HG02852 (cell line): Measurements from ENCODE around the gene PGGHG.
"Not testable (repeated sequence)": the region's sequence is repeated elsewhere in the genome, so short reads cannot be mapped to it uniquely, and the experiment has no call there.

Source experiments
- ATAC-seq: cut with Tn5 transposase; IDR thresholded peaks from one replicate; pipeline ENCODE4 v1.9.1; 2021; ENCODE audit warnings: mild to moderate bottlenecking, moderate library complexity; ENCODE audit not compliant: unreplicated experiment

The PGGHG gene

DNA sequence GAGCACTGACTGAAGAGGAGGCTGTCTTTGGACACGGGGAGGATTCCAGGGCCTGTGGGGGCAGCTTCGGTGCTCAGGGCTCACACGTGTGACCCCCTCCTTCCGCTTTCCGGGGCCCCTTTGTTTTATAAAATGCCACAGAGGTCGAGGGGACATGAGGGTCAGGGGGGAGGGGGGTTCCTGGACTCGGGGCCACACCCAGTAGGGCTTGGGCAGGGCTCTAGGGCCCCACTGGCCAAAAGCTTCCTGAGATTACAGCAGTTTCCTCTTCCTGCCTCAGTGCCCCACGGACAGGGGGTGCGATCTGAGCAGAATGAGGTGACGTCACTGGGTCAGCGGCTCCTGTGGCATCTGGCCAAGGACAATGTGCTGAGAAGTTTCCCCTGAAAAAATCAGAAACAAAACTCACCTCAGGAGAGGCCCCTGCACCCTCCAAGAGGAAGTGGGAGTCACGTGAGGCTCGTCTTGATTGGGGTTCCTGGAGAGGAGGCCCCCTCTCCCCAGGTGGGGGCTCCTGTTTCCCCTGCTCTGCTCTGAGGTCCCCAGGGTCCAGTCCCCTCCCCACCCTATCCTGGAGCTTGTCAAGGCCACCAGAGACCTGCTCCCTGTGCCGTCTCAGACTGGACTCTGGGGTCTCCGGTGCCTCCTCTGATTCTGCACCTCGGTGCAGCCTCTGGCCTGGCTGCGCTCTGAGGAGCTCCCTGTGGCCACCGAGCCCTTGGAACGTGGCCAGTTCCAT, 38.1 kb downstream of the PGGHG start:
- peak; percentile 73 for ATAC-seq

DNA sequence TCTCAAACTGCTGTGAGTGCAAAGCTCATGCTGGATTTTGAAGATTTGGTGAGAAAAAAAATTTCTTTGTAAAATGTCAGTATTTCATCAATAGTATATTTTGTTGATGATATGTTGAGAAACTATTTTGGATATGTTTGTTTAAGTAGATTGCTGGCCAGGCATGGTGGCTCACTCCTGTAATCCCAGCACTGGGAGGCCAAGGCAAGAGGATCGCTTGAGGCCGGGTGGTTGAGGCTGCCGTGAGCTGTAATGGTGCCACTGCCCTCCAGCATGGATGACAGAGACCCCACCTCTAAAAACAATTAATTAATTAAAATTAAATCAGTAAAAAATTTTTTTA, 38.6 kb downstream of the PGGHG start:
- ATAC-seq = no peak

DNA sequence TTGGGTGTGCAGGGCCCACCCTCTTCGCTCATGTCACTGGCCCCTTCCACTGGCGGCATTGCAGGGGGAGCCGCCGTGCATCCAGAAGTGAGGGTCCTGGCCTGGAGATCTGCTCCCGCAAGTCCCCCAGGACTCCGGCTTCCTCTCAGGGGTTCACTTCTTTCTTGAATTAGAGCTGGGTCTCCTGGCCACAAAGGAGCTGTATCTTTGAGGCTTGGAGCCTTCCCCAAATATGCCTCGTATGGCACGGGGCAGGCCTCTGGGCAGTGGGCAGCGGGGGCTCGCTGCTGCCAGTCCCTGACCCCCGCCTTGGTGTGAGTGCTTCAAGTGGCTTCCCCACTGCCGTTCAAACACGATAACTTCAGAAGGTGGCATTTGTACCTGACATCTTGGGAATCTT, 39.1 kb downstream of the PGGHG start:
- no peak for ATAC-seq

GRCh38 chr11:328516-329100, 39.7 kb downstream of the PGGHG start:
- ATAC-seq = not testable (repeated sequence)

- ATAC-seq = no peak
Observed at GRCh38 chr11:329886-330253, 40.9 kb downstream of the PGGHG start.

- ATAC-seq = no peak
Observed at GRCh38 chr11:330307-330693, 41.4 kb downstream of the PGGHG start.

- no peak for ATAC-seq
Observed at GRCh38 chr11:330694-331357, 41.9 kb downstream of the PGGHG start.

DNA sequence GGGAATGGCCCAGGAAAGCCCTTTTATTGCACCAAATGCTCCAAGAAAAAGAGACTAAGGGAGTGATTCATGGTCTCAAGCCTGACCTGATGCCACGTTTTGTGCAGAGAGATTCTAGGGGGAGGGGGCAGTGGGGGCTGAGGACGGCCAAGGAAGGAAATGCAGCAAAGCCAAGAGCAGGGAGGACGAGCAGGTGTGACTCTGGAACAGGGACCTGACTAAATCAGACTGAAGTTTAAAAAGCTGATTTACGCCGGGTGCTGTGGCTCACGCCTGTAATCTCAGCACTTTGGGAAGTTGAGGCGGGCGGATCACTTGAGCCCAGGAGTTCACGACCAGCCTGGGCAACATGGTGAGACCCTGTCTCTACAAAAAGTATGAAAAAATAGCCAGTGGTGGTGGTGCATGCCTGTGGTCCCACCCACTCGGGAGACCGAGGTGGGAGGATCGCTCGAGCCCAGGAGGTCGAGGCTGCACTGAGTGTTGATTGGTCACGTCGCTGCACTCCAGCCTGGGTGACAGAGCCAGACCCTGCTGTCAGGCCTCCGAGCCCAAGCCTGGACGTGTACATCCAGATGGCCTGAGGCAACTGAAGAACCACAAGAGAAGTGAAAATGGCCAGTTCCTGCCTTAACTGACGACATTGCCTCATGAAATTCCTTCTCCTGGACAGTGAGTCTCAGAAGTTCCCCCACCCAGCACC, 42.6 kb downstream of the PGGHG start:
- ATAC-seq = no peak

- no peak for ATAC-seq
Observed at GRCh38 chr11:332651-333480, 43.9 kb downstream of the PGGHG start.

DNA sequence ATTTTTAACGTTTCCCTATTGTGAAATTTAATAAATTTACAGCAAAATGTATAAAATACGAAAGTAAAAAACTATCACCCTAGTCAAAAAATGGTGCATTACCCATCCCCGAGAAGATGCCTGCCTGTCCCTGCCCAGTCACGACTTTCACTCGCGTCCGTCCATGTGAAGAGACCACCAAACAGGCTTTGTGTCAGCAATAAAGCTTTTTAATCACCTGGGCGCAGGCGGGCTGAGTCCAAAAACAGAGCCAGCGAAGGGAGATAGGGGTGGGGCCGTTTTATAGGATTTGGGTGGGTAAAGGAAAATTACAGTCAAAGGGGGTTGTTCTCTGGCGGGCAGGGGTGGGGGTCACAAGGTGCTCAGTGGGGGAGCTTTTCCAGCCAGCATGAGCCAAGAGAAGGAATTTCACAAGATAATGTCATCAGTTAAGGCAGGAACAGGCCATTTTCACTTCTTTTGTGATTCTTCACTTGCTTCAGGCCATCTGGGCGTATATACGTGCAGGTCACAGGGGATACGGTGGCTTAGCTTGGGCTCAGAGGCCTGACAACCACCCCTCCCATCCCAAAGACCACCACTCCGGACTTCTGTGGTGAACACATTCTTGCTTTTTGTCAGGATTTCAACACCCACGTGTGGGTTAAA, 44.8 kb downstream of the PGGHG start:
- not testable (repeated sequence) for ATAC-seq

DNA sequence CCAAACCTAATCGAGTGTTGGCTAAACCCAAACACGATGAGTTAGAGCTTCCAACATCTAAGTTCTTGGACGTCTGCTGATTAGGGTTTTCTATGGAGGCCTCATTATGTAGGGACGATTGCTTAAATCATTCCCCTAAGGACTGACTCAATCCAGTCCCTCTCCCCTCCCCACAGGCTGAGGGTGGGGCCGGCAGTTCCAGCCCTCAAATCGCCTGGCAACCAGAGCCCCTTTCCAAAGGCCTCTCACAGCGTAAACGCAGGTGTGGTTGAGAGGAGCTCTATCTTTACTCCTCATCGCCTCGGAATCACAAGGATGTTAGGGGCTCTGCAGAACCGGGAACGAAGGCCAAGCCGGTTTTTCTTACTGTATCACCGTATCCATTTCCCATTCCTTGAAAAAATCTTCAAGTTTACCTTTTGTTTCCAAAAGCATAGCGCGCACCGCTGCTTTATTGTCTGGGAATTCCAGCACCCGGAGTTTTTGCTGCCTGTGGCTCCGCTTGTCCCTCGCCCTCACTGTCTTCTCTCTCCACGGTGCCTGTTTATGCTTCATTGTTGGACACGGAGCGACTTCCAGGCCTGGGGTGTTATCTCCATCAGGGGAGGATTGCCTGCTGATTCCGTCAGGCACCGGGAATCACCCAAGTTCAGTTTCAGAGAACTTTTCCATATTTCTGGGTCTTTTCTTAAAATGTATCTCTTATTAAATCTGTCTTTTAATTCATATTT, 45.5 kb downstream of the PGGHG start:
- no peak for ATAC-seq

GRCh38 chr11:335779-336658, 47.1 kb downstream of the PGGHG start:
- ATAC-seq = no peak

GRCh38 chr11:336659-337198, 47.8 kb downstream of the PGGHG start:
- ATAC-seq = no peak

DNA sequence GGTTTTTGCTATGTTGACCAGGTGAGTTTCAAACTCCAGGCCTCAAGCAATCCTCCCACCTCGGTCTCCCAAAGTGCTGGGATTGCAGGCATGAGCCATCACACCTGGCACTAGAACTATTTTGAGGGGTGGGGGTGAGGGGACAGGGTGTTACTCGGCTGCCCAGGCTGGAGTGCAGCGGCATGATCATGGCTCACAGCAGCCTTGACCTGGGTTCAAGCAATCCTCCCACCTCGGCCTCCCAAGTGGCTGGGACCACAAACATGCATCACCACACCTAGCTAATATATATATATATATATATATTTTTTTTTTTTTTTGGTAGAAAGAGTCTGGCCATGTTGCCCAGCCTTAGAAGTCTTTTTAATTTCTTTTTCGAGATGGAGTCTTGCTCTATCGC, 48.8 kb downstream of the PGGHG start:
- ATAC-seq = no peak

DNA sequence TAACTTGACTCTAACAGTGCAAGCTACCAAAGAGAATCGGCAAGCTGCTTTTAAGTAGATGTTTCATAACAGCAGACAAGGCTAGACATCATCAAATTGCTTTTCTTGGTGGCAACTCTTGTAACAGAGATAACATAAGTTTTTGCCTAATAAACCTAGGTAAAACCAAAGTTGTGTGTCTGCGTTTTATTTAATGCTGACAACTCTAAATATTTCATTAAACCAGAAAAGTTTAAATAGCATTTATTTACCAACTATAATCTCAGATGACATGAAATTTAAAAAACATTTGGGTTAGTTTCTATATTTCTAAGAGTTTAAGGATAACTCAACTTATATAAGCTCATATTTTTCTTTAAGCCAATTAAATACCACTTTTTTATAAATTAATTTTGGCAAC, 51.0 kb downstream of the PGGHG start:
- ATAC-seq = no peak

GRCh38 chr11:340539-341512, 51.9 kb downstream of the PGGHG start:
- no peak for ATAC-seq

DNA sequence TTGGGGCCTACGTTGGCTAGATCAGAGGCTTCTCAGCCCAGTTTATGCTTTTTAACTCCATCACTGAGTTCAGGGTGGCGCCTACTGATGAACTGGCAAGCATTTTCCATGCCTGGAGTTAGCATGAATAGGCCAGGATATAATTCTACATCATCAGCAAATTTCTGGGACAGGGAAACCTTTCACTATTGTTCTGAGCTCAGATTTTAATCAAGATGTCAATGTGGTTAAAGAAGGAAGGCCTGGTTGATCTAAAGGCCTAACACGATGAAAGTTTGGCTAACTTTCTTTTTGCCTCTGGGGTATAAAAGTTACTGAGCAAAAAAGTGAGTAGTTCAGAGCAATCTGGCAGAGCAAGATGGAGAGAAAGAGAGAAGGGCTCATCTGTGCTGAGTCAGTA, 53.4 kb downstream of the PGGHG start:
- no peak for ATAC-seq
